PC-3 (cell line): ENCODE data around the gene NRXN2.

ENCODE experiments used
- EZH2 ChIP-seq: fragments of 300-600 bp; sonication (generic); IDR thresholded peaks from one replicate; pipeline ENCODE4 v1.6.1; 2017; ENCODE audit warnings: antibody characterized with exemption, mild to moderate bottlenecking, low read length; ENCODE audit not compliant: unreplicated experiment
- EZH2phosphoT487 ChIP-seq: fragments of 300-600 bp; sonication (generic); IDR thresholded peaks from 2 replicates; pipeline ENCODE4 v1.6.1; 2018; ENCODE audit warnings: mild to moderate bottlenecking, antibody characterized with exemption, low read length, borderline replicate concordance
- TF ChIP-seq, protein P1 (sequence below): fragments of 300-600 bp; sonication (generic); conservative IDR thresholded peaks from 2 replicates; pipeline ENCODE4 v1.5.1; 2017; ENCODE audit warnings: antibody characterized with exemption, low read depth, mild to moderate bottlenecking, low read length

DNA sequence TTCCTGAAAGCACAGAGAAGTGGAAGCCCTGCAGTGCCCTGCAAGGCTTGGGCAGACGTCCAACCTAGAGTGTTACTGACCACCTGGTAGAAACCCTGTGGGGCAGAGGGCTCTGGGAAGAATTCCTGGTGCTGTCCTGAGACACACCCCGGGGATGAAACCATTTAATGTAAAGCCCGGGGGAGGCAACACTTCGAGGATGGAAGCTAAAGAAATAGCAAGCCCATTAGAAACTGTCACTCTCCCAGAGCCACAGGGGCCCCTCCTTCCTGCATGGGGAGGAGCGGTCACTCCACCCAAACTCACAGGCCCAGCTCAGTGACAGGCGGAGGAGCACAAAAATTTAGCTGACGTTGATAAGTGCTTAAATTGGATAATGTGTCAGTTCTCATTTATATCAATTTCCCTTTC lies 57.6 kb downstream of the NRXN2 start:
- TF ChIP-seq, protein P1, sequence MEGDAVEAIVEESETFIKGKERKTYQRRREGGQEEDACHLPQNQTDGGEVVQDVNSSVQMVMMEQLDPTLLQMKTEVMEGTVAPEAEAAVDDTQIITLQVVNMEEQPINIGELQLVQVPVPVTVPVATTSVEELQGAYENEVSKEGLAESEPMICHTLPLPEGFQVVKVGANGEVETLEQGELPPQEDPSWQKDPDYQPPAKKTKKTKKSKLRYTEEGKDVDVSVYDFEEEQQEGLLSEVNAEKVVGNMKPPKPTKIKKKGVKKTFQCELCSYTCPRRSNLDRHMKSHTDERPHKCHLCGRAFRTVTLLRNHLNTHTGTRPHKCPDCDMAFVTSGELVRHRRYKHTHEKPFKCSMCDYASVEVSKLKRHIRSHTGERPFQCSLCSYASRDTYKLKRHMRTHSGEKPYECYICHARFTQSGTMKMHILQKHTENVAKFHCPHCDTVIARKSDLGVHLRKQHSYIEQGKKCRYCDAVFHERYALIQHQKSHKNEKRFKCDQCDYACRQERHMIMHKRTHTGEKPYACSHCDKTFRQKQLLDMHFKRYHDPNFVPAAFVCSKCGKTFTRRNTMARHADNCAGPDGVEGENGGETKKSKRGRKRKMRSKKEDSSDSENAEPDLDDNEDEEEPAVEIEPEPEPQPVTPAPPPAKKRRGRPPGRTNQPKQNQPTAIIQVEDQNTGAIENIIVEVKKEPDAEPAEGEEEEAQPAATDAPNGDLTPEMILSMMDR: no peak
- TF ChIP-seq EZH2phosphoT487 (no peak), EZH2 (no peak)
